HG02840 (cell line): Measurements from ENCODE around the gene ITIH3.

Source experiments
- ATAC-seq: cut with Tn5 transposase; IDR thresholded peaks from one replicate; pipeline ENCODE4 v1.9.1; 2021; ENCODE audit warnings: mild to moderate bottlenecking, moderate library complexity, moderate number of reproducible peaks; ENCODE audit not compliant: unreplicated experiment, low FRiP score

Gene ITIH3

GRCh38 chr3:52777959-52778805 is 16.4 kb upstream of the ITIH3 start:
- no peak for ATAC-seq

- ATAC-seq, result no peak
Measured at GRCh38 chr3:52779011-52779836, 15.4 kb upstream of the ITIH3 start.

- ATAC-seq, result no peak
Measured at GRCh38 chr3:52779837-52780585, 14.6 kb upstream of the ITIH3 start.

- ATAC-seq, result no peak
Measured at GRCh38 chr3:52781741-52782140, 12.9 kb upstream of the ITIH3 start.

GRCh38 chr3:52782412-52783210 is 12.0 kb upstream of the ITIH3 start:
- ATAC-seq, result no peak

GRCh38 chr3:52783211-52783555 is 11.4 kb upstream of the ITIH3 start:
- ATAC-seq, result no peak

- no peak for ATAC-seq
Measured at GRCh38 chr3:52784021-52784621, 10.5 kb upstream of the ITIH3 start.

- ATAC-seq, result no peak
Measured at GRCh38 chr3:52784931-52785590, 9.5 kb upstream of the ITIH3 start.

- ATAC-seq, result no peak
Measured at GRCh38 chr3:52786330-52787215, 8.0 kb upstream of the ITIH3 start.

- ATAC-seq, result no peak
Measured at GRCh38 chr3:52787246-52787645, 7.3 kb upstream of the ITIH3 start.

- ATAC-seq, result no peak
Measured at GRCh38 chr3:52787672-52788625, 6.6 kb upstream of the ITIH3 start.

- ATAC-seq, result no peak
Measured at GRCh38 chr3:52788890-52789745, 5.5 kb upstream of the ITIH3 start.

- ATAC-seq, result no peak
Measured at GRCh38 chr3:52789746-52790040, 4.9 kb upstream of the ITIH3 start.

GRCh38 chr3:52790337-52790736 is 4.3 kb upstream of the ITIH3 start:
- ATAC-seq, result no peak

GRCh38 chr3:52790741-52791140 is 3.9 kb upstream of the ITIH3 start:
- ATAC-seq, result no peak

GRCh38 chr3:52791366-52791765 is 3.2 kb upstream of the ITIH3 start:
- no peak for ATAC-seq

GRCh38 chr3:52791928-52792327 is 2.7 kb upstream of the ITIH3 start:
- ATAC-seq, result no peak
